Measurements from ENCODE around the gene C17orf114.

Gene C17orf114

GRCh38 chr17:4823373-4824089, 21.4 kb upstream of the C17orf114 start:
- no peak for DNase-seq (ENCODE audit: low spot score)

GRCh38 chr17:4822835-4823234, 20.7 kb upstream of the C17orf114 start:
- no peak for DNase-seq (ENCODE audit: low spot score)

DNA sequence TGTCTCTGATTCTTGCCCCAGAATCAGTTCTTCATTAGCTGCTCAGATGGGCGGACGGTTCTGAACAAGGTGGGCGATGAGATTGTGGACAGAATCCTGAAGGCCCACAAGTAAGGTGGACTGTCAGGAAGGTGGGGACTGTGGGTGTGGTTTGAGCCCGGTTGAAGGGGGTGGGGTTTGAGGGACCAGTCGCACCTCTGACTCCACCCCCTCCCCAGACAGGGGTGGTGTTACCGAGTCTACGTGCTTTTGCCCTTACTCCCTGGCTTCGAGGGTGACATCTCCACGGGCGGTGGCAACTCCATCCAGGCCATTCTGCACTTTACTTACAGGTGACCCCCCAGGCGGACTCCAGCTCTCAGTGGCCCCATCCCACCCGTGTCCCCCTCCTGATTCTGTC, 16.1 kb upstream of the C17orf114 start:
- no peak for DNase-seq (ENCODE audit: low spot score)

GRCh38 chr17:4816826-4817225, 14.7 kb upstream of the C17orf114 start:
- DNase-seq (ENCODE audit: low spot score) = no peak

DNA sequence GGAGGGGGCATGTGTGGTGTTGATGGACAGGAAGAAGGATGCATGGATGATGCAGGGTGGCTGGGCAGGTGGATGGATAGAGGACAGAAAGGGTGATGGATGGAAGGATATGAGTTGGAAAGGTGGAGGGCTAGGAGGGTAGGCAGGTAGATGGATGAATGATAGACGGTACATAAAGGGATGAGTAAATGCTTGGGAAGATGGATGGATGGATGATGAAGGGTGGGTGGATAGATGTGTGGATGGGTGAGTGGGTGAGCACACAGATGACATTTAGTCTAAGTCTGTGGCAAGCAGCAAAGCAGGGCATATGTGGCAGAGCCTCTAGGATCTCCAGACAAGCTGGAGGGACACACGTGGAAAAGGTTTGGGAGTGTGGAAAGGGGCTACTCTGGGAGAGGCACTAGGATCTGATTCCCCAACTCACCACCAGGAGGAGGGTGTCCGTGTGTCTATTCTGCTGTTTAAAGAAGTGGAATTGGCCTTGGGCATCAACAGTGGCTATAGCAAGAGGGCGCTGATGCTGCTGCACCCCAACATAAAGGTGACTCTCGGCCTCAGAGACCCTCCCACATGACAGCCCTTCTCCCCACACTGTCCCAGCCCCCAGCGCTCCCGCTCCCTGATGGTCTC, 13.0 kb upstream of the C17orf114 start:
- DNase-seq (ENCODE audit: low spot score) = no peak

GRCh38 chr17:4812690-4813089, 10.6 kb upstream of the C17orf114 start:
- no peak for DNase-seq (ENCODE audit: low spot score)

GRCh38 chr17:4811471-4811870, 9.3 kb upstream of the C17orf114 start:
- DNase-seq (ENCODE audit: low spot score) = no peak

GRCh38 chr17:4810696-4811290, 8.7 kb upstream of the C17orf114 start:
- DNase-seq (ENCODE audit: low spot score) = no peak

DNA sequence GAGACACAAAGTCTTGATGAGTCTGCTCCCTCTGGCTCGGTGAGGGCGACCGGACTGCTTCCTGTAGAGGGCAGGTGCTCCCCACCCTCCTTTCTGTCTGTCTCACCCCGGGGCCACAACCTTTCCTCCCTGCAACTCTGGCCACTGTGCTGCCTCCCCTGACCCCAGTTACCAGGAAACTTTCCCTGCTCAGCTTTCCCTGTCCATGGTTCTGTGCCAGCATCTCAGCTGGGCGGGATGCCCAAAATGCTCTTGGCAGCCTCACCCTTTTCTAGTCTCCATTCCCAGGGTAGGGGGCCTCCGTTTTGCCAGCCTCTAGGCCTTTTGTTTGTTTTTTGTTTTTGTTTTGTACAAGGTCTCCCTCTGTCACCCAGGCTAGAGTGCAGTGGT, 6.2 kb upstream of the C17orf114 start:
- DNase-seq (ENCODE audit: low spot score) = peak; percentile 64

DNA sequence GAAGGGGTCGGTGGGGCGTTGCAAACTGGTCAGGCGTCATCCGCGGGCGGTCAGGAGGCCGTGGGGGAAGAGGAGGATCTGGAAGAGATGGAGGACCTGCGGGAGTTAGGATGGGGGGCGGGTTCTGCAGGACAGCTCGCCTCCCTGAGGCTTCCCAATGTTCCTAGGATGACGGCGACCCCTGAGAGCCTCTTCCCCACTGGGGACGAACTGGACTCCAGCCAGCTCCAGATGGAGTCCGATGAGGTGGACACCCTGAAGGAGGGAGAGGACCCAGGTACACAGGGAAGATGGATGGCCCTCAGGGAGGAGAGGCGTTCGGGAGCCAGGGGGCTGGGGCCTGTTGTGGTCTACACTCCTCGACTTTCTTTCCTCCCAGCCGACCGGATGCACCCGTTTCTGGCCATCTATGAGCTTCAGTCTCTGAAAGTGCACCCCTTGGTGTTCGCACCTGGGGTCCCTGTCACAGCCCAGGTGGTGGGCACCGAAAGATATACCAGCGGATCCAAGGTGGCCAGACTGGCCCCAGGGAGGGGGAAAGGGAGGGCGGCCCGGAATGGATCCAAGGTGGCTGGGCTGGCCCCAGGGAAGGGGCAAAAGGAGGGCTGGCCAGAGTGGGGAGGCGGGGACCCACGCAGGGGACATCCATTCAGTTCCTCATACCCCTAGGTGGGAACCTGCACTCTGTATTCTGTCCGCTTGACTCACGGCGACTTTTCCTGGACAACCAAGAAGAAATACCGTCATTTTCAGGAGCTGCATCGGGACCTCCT, 5.7 kb upstream of the C17orf114 start:
- no peak for DNase-seq (ENCODE audit: low spot score)

DNA sequence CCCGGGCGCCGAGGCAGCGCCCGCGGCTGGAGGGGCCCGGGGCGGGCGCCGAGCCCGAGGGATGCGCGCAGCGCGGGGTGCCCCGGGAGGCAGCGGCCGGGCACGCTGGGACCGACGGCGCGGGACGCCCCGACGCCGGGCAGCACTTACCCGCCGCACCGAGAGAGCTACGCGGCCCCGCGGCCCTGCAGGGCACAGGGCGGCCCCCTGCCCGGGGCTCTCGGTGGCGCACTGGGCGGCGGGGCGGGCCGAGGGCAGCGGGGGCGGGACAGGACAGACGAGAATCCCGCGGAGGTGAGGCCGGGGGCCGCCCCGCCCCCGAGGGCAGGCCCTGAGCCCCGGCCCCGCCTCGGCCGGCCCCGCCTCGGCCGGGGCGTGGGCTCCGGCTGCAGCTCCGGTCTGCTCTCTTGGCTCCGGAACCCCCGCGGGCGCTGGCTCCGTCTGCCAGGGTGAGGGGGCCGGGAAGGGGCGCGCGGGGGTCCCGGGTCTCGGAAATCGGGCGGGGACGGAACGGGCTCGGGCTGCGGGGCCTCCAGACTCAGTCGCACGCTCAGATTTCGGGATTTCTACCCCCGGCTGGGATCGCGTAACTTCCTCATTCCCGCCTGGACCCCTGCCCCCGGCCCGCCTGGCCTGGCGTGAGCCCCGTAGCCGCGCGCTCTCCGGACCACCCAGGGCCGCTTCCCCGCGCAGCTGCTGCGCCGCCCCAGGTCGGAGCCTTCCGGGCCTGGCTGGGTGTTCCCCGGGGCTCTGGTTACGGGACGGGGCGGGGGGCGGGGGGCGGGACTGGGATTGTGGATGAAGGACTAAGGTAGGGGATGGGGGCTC, 4.9 kb upstream of the C17orf114 start, which contains the start of gene PLD2:
Gene PLD2, plus strand, starts transcription at position 376 of the 828 bp plus-strand sequence. CDS start 621 bp downstream, outside the sequence.
- peak; percentile 84 for DNase-seq (ENCODE audit: low spot score)

DNA sequence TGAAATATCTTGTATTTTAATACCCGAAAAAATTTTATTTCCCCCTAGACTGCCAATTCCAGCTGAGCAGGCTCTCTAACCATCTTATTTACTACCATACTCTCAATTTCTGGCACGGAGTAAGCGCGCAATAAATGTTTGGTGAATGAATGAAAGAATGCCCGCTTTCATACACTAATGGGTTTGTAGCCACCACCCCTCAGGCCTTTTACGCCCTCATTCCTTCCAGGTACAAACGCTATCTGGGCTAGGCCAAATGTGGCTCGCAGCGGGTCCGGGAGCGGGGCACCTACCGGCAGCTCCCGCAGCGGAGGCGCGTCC, 4.3 kb upstream of the C17orf114 start:
- peak; percentile 17 for DNase-seq (ENCODE audit: low spot score)

DNA sequence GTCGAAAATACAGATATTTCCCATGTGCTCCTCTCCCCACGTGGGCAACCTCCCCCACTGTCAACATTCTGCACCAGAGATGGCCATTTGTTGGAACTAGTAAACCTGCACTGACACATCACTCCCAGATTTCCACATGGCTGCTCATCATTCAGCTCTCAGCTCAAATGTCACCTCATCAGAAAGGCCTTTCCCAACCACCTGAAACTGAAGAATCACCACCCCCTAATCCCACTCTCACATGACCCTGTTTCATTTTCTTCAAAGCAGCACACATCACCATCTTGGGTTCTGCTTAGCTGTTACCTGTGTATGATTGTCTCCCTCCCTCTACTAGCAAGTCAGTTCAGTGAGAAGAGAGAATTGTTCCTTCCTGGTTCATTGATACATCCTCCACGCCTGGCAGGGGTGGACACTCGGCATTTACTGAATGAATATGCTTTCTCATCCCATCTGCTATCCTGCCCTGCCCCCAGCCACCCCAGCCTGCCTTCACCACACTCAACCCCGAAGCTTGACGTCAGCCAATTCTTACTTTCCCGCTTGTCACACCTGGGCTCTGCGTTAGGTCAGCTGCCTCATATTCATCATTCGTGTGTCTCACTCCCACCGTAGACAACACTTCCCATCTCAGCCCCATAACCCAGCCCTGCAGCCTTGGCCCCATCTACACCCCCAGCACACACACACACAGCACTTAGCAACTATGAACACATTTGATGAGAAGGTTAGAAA, 1.5 kb downstream of the C17orf114 start:
- DNase-seq (ENCODE audit: low spot score) = no peak

DNA sequence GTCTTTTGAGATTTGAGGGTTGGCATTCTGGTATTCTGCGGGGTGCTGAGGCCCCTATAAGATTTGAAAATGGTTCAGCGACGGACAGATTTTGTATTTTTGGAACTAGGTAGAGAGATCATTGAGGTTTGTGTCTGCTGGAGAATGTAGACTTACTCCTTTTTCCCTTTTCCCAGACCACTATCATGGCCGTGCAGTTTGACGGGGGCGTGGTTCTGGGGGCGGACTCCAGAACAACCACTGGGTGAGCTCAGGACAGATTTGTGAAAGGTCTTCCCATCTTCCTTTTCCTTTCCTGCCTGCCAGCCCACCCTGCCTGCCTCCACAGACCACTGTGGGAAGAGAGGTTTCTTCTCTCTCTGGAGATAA, 5.6 kb downstream of the C17orf114 start:
- no peak for DNase-seq (ENCODE audit: low spot score)

DNA sequence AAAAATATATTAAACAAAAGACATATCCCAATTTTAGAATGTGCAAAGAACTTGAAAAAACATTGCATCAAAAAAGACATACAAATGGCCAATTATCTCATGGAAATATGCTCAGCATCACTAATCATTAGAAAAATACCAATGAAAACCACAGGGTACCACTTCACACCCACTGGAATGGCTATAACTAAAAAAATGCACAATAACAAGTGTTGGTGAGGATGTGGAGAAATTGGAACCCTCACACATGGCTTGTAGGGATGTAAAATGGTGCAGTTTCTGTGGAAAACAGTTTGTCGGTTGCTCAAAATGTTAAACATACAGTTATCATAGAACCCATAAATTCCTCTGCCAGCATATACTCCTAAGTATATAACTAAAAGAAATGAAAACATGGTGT, 7.0 kb downstream of the C17orf114 start:
- DNase-seq (ENCODE audit: low spot score) = no peak

- DNase-seq (ENCODE audit: low spot score) = no peak
Observed at GRCh38 chr17:4790705-4791088, 11.4 kb downstream of the C17orf114 start.

GRCh38 chr17:4789951-4790704, 12.0 kb downstream of the C17orf114 start:
- peak; percentile 85 for DNase-seq (ENCODE audit: low spot score)

DNA sequence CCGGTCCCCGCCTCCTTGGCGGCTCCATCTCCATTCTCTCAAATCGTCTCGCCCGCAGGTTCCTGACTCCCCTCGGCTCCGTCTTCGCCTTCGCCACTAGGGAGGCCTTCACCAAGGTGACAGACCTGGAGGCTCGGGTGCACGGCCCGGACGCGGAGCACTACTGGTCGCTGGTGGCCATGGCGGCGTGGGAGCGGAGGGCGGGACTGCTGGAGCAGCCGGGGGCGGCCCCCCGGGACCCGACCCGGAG, 12.5 kb downstream of the C17orf114 start:
- DNase-seq (ENCODE audit: low spot score) = no peak

- no peak for DNase-seq (ENCODE audit: low spot score)
Observed at GRCh38 chr17:4788807-4789700, 13.1 kb downstream of the C17orf114 start, which contains the start of gene GLTPD2. TSS of gene GLTPD2 (plus strand) at chr17:4788964. CDS start at chr17:4789012, 48 bp downstream.
